H54 (cell line): ENCODE measurements around the gene MAP3K15.
"Not testable (repeated sequence)": the region's sequence is repeated elsewhere in the genome, so short reads cannot be mapped to it uniquely, and the experiment has no call there.

Source experiments
- DNase-seq: peaks from one replicate; pipeline ENCODE4 v3.0.0; 2011; ENCODE audit warnings: low spot score, mixed read lengths; ENCODE audit not compliant: insufficient read length
- FAIRE-seq: peaks from 3 replicates; lab custom pipeline; 2011; peaks lifted over from hg19 to GRCh38; lab: Jason Lieb, UNC
- POLR2A ChIP-seq: IDR thresholded peaks from 2 replicates; pipeline ENCODE4 v1.6.1; 2011; ENCODE audit warnings: low read depth, mild to moderate bottlenecking, low read length

Gene MAP3K15

DNA sequence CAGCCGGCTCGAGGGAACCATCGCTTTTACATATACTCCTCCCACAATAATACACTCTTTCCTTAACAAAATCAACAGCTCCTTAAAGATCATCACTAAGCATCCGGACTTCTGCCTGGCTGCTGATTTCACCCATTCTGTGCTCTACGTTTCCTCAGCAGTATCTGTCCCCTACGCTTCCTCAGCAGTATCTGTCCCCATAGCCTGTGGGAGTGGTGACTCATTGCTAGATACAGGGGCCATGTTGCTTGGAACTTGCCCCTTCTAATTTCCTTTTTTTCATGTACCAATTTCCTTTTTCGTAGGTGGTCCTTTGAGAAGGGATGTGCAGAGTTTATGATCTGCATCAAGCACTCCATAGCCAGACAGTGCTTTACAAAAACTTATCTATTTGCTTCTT, 18.6 kb downstream of the MAP3K15 start:
- no peak for TF ChIP-seq POLR2A
- FAIRE-seq: no peak

GRCh38 chrX:19487520-19488200, 27.6 kb downstream of the MAP3K15 start:
- FAIRE-seq: no peak

More for the DNA sequence above, 18.6 kb downstream of the MAP3K15 start:
- DNase-seq: no peak

DNA sequence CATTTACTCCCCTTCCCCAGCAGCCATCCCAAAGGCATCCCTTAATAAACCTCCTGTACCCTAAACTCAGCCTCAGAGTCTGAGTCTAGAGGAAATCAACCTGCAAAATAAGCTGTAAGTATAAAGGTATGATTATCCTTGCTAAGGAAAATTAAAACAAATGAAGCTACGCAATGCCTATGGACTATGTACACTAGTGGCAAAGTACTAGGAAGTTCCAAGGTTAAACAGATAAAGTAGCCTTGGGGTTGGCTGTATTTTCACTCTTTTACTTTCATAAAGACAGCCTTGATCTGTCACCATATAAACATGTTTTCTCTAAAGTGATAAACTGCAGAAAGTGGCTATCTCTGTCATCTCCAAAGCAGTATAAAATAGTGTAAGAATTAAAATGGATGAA, 35.9 kb downstream of the MAP3K15 start:
- DNase-seq (no peak), FAIRE-seq (no peak)
- TF ChIP-seq POLR2A: no peak

More at GRCh38 chrX:19487520-19488200, 27.6 kb downstream of the MAP3K15 start:
- no peak for DNase-seq
- no peak for TF ChIP-seq POLR2A

DNA sequence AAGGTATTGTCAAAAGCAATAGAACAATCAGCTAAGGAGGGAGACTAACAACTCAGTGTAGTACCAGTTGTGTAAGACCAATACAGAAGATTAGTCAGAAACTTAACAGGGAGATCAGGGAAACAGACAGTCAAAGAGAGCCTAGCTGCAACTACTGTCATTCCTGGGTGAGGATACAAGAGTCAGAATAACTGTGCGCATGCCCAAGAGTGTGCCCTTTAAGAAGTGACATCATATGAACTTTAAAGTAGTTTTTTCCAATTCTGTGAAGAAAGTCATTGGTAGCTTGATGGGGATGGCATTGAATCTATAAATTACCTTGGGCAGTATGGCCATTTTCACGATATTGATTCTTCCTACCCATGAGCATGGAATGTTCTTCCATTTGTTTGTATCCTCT, 46.9 kb downstream of the MAP3K15 start:
- not testable (repeated sequence) for FAIRE-seq, DNase-seq

DNA sequence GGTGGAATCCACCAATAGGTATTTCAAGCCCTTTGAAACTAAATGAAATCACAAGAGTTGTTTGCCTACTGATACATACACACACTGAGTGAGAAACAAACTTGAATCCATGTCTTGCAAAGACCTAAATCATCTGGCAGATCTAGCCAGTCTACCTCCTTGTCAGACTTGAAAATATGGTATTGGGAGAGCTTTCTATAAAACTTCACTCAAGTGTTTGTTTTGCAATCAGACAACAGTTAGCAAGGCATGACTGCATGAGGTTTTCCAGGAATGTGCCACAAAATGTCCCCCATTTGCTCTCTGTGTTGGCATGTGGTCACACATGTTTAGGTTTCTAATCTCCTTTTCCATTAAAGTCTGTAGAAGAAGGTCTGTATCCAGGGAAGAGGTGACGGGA, 52.4 kb downstream of the MAP3K15 start:
- FAIRE-seq: no peak
- no peak for TF ChIP-seq POLR2A
- DNase-seq: no peak

DNA sequence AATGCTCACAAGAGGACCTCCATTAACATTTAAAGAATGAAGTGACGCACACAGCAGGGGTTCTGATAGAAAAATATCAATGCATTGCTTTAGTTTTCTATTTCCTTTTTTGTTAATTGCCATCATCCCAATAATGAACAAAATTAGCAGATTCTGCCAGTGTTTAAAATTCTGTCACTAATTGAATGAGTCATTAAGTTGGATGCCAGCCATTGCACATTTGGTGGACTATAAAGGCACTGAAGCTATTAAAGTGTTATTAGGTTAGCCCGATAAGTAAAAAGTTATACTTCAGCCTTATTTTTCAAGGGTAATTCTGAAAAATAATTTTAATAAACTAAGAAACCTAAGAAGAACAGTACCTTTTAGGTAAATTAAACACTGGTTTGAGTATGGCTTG, 53.1 kb downstream of the MAP3K15 start:
- DNase-seq: no peak
- FAIRE-seq: no peak
- no peak for TF ChIP-seq POLR2A

- no peak for TF ChIP-seq POLR2A
- DNase-seq: no peak
- FAIRE-seq: no peak
Observed at GRCh38 chrX:19457662-19458061, 57.6 kb downstream of the MAP3K15 start.

DNA sequence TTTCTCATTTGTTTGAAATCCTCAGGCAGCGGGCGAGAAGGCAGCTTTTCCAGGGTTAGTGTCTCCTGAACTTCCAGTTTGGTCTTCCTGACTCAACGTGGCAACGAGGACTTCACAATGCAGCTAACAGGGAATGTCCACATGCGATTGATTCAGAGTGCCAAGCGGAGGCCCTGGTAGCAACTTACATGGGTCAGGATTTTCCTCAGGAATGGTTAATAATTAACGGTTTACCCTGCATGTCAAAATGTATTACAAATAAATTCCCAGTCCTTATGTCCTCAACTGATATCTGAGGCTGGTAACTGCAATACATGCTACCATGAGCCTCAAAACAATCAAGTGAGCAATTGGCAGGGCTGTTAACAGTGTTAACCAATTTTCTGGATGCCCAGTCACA, 67.2 kb downstream of the MAP3K15 start:
- DNase-seq: no peak
- no peak for FAIRE-seq
- TF ChIP-seq POLR2A: no peak

DNA sequence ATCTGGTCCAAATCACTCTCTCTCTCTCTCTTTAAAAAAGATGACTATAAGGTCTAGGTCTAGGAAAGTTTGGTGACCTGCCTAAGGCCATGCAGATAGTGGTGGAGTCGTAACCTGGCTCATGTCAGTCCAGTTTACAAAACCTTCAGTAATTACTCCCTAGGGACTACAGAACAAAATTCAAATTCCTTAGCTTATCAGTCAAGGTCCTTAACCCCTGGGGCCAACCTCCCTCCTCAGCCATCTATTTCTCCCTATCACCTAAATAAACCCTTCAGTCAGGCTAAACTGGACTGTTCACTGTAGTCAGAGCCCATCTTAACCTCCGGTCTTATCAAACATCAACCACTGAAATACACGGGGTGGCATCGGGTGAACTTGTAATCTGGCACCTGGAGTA, 68.9 kb downstream of the MAP3K15 start:
- DNase-seq (no peak), FAIRE-seq (no peak)
- TF ChIP-seq POLR2A: no peak

- FAIRE-seq: not testable (repeated sequence)
Observed at GRCh38 chrX:19445772-19446171, 69.5 kb downstream of the MAP3K15 start.

DNA sequence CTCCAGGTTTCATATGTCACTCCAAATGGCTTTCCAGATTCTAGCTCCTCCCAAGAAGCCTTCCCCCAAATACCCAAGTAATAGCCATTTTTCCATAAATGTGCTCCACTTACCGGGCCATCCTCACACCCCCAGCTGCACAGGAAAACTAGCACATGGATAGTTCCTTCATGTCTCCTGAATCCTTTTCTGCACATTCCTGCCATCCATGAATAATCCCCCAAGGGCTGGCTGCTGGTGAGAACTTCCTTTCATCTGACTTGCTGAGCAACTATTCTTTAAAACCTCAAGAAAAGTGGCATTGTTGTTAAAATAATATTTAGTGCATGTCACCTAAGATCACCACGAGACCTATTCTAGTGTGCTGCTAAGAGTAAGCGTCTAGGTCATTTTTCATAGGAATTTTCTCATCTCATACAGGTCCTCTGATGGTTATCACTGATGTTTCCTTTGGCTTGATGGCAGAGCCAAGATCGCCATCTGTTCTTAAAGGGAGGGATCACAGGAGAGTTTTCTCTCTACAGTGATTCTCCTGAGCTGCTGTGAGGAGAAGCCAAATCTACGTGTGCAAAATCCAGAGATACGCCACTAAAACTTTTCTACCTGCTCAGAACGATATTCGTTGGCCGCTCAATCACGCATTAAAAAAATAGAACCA, 71.3 kb downstream of the MAP3K15 start:
- TF ChIP-seq POLR2A: no peak
- no peak for FAIRE-seq
- DNase-seq: no peak

More at GRCh38 chrX:19445772-19446171, 69.5 kb downstream of the MAP3K15 start:
- not testable (repeated sequence) for DNase-seq

- FAIRE-seq: no peak
- DNase-seq: no peak
- no peak for TF ChIP-seq POLR2A
Observed at GRCh38 chrX:19440713-19441112, 74.6 kb downstream of the MAP3K15 start.

DNA sequence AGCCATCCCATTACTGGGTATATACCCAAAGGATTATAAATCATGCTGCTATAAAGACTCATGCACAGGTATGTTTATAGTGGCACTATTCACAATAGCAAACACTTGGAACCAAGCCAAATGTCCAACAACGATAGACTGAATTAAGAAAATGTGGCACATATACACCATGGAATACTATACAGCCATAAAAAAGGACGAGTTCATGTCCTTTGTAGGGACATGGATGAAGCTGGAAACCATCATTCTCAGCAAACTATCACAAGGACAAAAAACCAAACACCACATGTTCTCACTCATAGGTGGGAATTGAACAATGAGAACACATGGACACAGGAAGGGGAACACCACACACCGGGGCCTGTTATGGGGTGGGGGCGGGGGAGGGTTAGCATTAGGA, 92.6 kb downstream of the MAP3K15 start:
- DNase-seq, FAIRE-seq: not testable (repeated sequence)

DNA sequence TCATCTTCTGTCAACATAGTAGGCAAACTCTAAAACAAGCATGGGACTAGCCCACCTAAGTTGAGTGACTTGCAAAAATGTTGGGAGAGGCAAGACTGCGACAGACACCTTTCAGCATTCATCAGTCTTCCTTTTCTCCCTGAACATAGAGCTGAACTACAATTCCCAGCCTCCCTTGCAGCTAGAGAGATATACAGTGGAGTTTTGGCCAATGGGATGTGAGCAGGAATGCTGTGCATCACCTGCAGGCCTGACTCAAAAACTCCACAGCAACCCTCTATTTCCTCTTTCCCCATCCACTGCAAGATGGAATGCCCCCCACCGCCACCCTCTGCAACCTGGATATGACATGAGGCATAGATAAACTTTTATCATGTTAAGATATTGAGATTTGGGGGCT, 105.0 kb downstream of the MAP3K15 start:
- no peak for FAIRE-seq
- no peak for TF ChIP-seq POLR2A
- no peak for DNase-seq

DNA sequence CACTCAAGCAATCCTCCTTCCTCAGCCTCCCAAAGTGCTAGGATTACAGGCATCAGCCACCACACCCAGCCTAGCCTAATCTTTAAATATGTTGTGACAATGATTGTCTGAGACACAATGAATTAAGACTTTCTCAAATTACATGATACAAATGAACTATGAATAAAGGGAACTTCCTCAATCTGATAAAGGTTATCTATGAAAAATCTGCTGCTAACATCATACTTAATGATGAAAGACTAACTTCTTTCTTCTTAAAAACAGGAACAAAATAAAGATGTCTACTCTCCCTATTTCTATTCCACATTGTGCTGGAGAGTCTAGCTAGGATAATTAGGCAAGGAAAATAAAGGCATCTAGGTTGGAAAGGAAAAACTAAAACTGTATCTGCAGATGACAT, 111.6 kb downstream of the MAP3K15 start:
- FAIRE-seq: no peak
- DNase-seq: no peak
- no peak for TF ChIP-seq POLR2A
